HEK293 (cell line): ENCODE measurements around the gene PGPEP1.

ENCODE experiments used
- CTCF ChIA-PET: fragments of 350-600 bp; formaldehyde crosslinking; extraction: SDS; loops from one replicate; lab custom pipeline; 2021; ENCODE audit warnings: antibody characterized with exemption; lab: Yijun Ruan, JAX
- POLR2A ChIA-PET: fragments of 300-600 bp; formaldehyde crosslinking; extraction: SDS; loops from one replicate; lab custom pipeline; 2020; ENCODE audit warnings: antibody characterized with exemption, inconsistent platforms; lab: Yijun Ruan, JAX
- H3K27ac ChIP-seq: fragments of 200-500 bp; sonication (Bioruptor generic); 2 replicates; pipeline ENCODE4 v1.5.1; 2014; ENCODE audit warnings: low read depth, low read length, control low read depth, inconsistent platforms; ENCODE audit errors: extremely low read depth
- H3K36me3 ChIP-seq, 2 experiments: fragments of 200-500 bp in 1 of 2; sonication (Bioruptor generic) in 1 of 2; 1 replicate in 1 of 2; 2 replicates in 1 of 2; pipeline ENCODE4 v1.5.1; 2014 to 2017; ENCODE audit warnings: inconsistent platforms in 2 of 2, low read length in 2 of 2; ENCODE audit not compliant: control insufficient read depth in 2 of 2, insufficient read depth in 1 of 2
- H3K4me1 ChIP-seq: fragments of 200-500 bp; sonication (Bioruptor generic); 2 replicates; pipeline ENCODE4 v1.5.1; 2014; ENCODE audit warnings: mild to moderate bottlenecking, low read length, inconsistent platforms; ENCODE audit not compliant: control insufficient read depth, insufficient read depth
- H3K4me3 ChIP-seq: 2 replicates; pipeline ENCODE4 v1.5.1; 2011; ENCODE audit warnings: low read depth, mild to moderate bottlenecking, control low read depth, low read length, moderate library complexity
- H3K9me3 ChIP-seq: fragments of 200-500 bp; sonication (Bioruptor generic); 2 replicates; pipeline ENCODE4 v1.5.1; 2014; ENCODE audit warnings: low read depth, low read length, inconsistent platforms; ENCODE audit not compliant: control insufficient read depth, insufficient read depth
- BCL11B ChIP-seq: fragments of 450-650 bp; formaldehyde crosslinking; IDR thresholded peaks from 2 replicates; pipeline ENCODE4 v1.5.1; 2016; ENCODE audit warnings: low read depth, missing biosample characterization, missing genetic modification characterization
- CTCF ChIP-seq: fragments of 450-650 bp; formaldehyde crosslinking; IDR thresholded peaks from 2 replicates; pipeline ENCODE4 v1.5.1; 2016; ENCODE audit warnings: missing biosample characterization, missing genetic modification characterization
- GLI2 ChIP-seq: fragments of 450-650 bp; formaldehyde crosslinking; IDR thresholded peaks from 2 replicates; pipeline ENCODE4; 2017; ENCODE audit warnings: missing biosample characterization, missing genetic modification characterization, low read depth, borderline replicate concordance
- GLI4 ChIP-seq: fragments of 450-650 bp; formaldehyde crosslinking; IDR thresholded peaks from 2 replicates; pipeline ENCODE4 v1.5.1; 2016; ENCODE audit warnings: missing biosample characterization, missing genetic modification characterization
- GLIS1 ChIP-seq: fragments of 450-650 bp; formaldehyde crosslinking; IDR thresholded peaks from 2 replicates; pipeline ENCODE4 v1.5.1; 2016; ENCODE audit warnings: missing biosample characterization, missing genetic modification characterization
- HOXC10 ChIP-seq: sonication (generic); formaldehyde crosslinking; IDR thresholded peaks from 2 replicates; pipeline ENCODE4 v1.8.1; 2023; ENCODE audit warnings: mild to moderate bottlenecking, missing genetic modification reagents
- OSR2 ChIP-seq: fragments of 450-650 bp; formaldehyde crosslinking; IDR thresholded peaks from 2 replicates; pipeline ENCODE4 v1.5.1; 2016; ENCODE audit warnings: missing biosample characterization, missing genetic modification characterization
- SP2 ChIP-seq: fragments of 450-650 bp; formaldehyde crosslinking; IDR thresholded peaks from 2 replicates; pipeline ENCODE4 v1.5.1; 2016; ENCODE audit warnings: missing biosample characterization, missing genetic modification characterization
- ZNF174 ChIP-seq: fragments of 450-650 bp; formaldehyde crosslinking; IDR thresholded peaks from 2 replicates; pipeline ENCODE4 v1.5.0; 2017; ENCODE audit warnings: missing biosample characterization, mild to moderate bottlenecking, missing genetic modification characterization
- ZNF2 ChIP-seq: fragments of 450-650 bp; formaldehyde crosslinking; IDR thresholded peaks from 2 replicates; pipeline ENCODE4 v1.5.1; 2016; ENCODE audit warnings: missing biosample characterization, missing genetic modification characterization
- ZNF211 ChIP-seq: fragments of 450-650 bp; formaldehyde crosslinking; IDR thresholded peaks from 2 replicates; pipeline ENCODE4 v1.5.1; 2016; ENCODE audit warnings: low read depth, missing biosample characterization, missing genetic modification characterization
- ZNF391 ChIP-seq: fragments of 450-650 bp; formaldehyde crosslinking; IDR thresholded peaks from 2 replicates; pipeline ENCODE4 v1.5.1; 2016; ENCODE audit warnings: low read depth, missing biosample characterization, missing genetic modification characterization, borderline replicate concordance
- ZNF501 ChIP-seq: fragments of 450-650 bp; formaldehyde crosslinking; IDR thresholded peaks from 2 replicates; pipeline ENCODE4 v1.5.1; 2016; ENCODE audit warnings: missing biosample characterization, missing genetic modification characterization
- ZNF521 ChIP-seq: fragments of 450-650 bp; formaldehyde crosslinking; IDR thresholded peaks from 2 replicates; pipeline ENCODE4 v1.5.1; 2017; ENCODE audit warnings: missing biosample characterization, mild to moderate bottlenecking, missing genetic modification characterization
- ZNF529 ChIP-seq: fragments of 450-650 bp; formaldehyde crosslinking; IDR thresholded peaks from 2 replicates; pipeline ENCODE4 v1.5.1; 2017; ENCODE audit warnings: missing genetic modification characterization, missing biosample characterization; ENCODE audit not compliant: insufficient replicate concordance
- ZNF561 ChIP-seq: fragments of 450-650 bp; IDR thresholded peaks from 2 replicates; pipeline ENCODE4 v1.5.1; 2018; ENCODE audit warnings: missing biosample characterization, missing genetic modification characterization, borderline replicate concordance
- ZNF580 ChIP-seq: fragments of 450-650 bp; formaldehyde crosslinking; IDR thresholded peaks from 2 replicates; pipeline ENCODE4 v1.5.1; 2016; ENCODE audit warnings: missing biosample characterization, missing genetic modification characterization
- ZNF660 ChIP-seq: fragments of 450-650 bp; IDR thresholded peaks from 2 replicates; pipeline ENCODE4 v1.5.1; 2018; ENCODE audit warnings: missing biosample characterization, mild to moderate bottlenecking, missing genetic modification characterization
- ZNF707 ChIP-seq: fragments of 450-650 bp; formaldehyde crosslinking; IDR thresholded peaks from 2 replicates; pipeline ENCODE4 v1.5.1; 2016; ENCODE audit warnings: missing biosample characterization, missing genetic modification characterization
- TF ChIP-seq, protein P1 (sequence below): fragments of 450-650 bp; IDR thresholded peaks from 2 replicates; pipeline ENCODE4 v1.5.1; 2018; ENCODE audit warnings: missing biosample characterization, missing genetic modification characterization
- TF ChIP-seq, protein P2 (sequence below): fragments of 450-650 bp; formaldehyde crosslinking; IDR thresholded peaks from 2 replicates; pipeline ENCODE4 v1.5.1; 2016; ENCODE audit warnings: missing biosample characterization, missing genetic modification characterization, low read depth
- TF ChIP-seq, protein P3 (sequence below): fragments of 450-650 bp; formaldehyde crosslinking; IDR thresholded peaks from 2 replicates; pipeline ENCODE4 v1.5.1; 2016; ENCODE audit warnings: missing biosample characterization, missing genetic modification characterization, borderline replicate concordance
- TF ChIP-seq, protein P4 (sequence below): fragments of 450-650 bp; formaldehyde crosslinking; IDR thresholded peaks from 2 replicates; pipeline ENCODE4 v1.5.1; 2016; ENCODE audit warnings: missing biosample characterization, missing genetic modification characterization

Gene PGPEP1

DNA sequence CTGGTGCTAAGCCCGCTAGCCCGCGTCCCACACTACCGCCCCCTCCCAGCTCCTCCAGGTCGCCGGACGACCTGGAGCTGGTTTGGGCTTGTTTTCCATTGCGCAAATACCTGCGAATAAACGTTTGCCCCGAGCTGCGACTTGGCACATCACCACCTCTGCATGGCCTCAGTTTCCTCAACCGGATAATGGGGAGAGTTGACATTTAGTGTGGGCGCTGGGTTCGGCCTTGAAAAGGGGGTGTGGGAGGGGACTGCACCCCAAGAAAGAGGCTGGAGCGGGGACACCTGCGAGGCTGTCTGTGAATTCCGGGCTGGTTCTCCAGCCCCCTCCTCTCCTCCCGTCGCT is 48.0 kb upstream of the PGPEP1 start (continued):
- TF ChIP-seq, protein P1, sequence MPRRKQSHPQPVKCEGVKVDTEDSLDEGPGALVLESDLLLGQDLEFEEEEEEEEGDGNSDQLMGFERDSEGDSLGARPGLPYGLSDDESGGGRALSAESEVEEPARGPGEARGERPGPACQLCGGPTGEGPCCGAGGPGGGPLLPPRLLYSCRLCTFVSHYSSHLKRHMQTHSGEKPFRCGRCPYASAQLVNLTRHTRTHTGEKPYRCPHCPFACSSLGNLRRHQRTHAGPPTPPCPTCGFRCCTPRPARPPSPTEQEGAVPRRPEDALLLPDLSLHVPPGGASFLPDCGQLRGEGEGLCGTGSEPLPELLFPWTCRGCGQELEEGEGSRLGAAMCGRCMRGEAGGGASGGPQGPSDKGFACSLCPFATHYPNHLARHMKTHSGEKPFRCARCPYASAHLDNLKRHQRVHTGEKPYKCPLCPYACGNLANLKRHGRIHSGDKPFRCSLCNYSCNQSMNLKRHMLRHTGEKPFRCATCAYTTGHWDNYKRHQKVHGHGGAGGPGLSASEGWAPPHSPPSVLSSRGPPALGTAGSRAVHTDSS (tag by site-specific recombination), result no peak
- TF ChIP-seq HOXC10 (CRISPR knock-in tag), result no peak
- TF ChIP-seq, protein P2, sequence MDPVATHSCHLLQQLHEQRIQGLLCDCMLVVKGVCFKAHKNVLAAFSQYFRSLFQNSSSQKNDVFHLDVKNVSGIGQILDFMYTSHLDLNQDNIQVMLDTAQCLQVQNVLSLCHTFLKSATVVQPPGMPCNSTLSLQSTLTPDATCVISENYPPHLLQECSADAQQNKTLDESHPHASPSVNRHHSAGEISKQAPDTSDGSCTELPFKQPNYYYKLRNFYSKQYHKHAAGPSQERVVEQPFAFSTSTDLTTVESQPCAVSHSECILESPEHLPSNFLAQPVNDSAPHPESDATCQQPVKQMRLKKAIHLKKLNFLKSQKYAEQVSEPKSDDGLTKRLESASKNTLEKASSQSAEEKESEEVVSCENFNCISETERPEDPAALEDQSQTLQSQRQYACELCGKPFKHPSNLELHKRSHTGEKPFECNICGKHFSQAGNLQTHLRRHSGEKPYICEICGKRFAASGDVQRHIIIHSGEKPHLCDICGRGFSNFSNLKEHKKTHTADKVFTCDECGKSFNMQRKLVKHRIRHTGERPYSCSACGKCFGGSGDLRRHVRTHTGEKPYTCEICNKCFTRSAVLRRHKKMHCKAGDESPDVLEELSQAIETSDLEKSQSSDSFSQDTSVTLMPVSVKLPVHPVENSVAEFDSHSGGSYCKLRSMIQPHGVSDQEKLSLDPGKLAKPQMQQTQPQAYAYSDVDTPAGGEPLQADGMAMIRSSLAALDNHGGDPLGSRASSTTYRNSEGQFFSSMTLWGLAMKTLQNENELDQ, result no peak
- TF ChIP-seq ZNF707, result no peak
- TF ChIP-seq ZNF529 (tag by site-specific recombination), result no peak

- ChIA-PET POLR2A (interaction anchor here (0.6 to 3.6 kb wide), 12 partner anchors 9 to 904 kb away, joined by 3 to 184 read pairs (median 6); partner anchors contain the start of genes JUND and LSM4), CTCF (interaction anchor here (0.6 to 2.8 kb wide), 8 partner anchors 9 to 96 kb away, joined by 3 to 22 read pairs (median 6); partner anchors contain the start of gene JUND)
- H3K27ac ChIP-seq, result peak overlapping the region; percentile 58; the same call in 1 of the 2 replicates
- peaks cover 2% of the 10 kb centered on the region; the same call in 1 of the 2 replicates for H3K4me1 ChIP-seq
- H3K36me3 ChIP-seq, result no peaks in the 10 kb centered on the region
- peak overlapping the region; percentile 49 for H3K4me3 ChIP-seq
- H3K9me3 ChIP-seq, result no peaks in the 10 kb centered on the region
- TF ChIP-seq ZNF521 (tag by site-specific recombination) (no peak), ZNF660 (tag by site-specific recombination) (no peak), ZNF211 (tag by site-specific recombination) (no peak), SP2 (tag by site-specific recombination) (peak; percentile 68), OSR2 (tag by site-specific recombination) (no peak), GLI2 (tag by site-specific recombination) (no peak), ZNF174 (tag by site-specific recombination) (no peak), ZNF501 (no peak), GLIS1 (tag by site-specific recombination) (peak; percentile 71), BCL11B (tag by site-specific recombination) (no peak), ZNF580 (tag by site-specific recombination) (peak; percentile 19; the same call in 1 of the 2 replicates), GLI4 (tag by site-specific recombination) (no peak), ZNF561 (no peak), ZNF391 (tag by site-specific recombination) (0 out of 2 replicates have a peak, but pooled peaks have one; percentile 11), CTCF (tag by site-specific recombination) (no peak), ZNF2 (tag by site-specific recombination) (no peak)
- TF ChIP-seq, protein P3, sequence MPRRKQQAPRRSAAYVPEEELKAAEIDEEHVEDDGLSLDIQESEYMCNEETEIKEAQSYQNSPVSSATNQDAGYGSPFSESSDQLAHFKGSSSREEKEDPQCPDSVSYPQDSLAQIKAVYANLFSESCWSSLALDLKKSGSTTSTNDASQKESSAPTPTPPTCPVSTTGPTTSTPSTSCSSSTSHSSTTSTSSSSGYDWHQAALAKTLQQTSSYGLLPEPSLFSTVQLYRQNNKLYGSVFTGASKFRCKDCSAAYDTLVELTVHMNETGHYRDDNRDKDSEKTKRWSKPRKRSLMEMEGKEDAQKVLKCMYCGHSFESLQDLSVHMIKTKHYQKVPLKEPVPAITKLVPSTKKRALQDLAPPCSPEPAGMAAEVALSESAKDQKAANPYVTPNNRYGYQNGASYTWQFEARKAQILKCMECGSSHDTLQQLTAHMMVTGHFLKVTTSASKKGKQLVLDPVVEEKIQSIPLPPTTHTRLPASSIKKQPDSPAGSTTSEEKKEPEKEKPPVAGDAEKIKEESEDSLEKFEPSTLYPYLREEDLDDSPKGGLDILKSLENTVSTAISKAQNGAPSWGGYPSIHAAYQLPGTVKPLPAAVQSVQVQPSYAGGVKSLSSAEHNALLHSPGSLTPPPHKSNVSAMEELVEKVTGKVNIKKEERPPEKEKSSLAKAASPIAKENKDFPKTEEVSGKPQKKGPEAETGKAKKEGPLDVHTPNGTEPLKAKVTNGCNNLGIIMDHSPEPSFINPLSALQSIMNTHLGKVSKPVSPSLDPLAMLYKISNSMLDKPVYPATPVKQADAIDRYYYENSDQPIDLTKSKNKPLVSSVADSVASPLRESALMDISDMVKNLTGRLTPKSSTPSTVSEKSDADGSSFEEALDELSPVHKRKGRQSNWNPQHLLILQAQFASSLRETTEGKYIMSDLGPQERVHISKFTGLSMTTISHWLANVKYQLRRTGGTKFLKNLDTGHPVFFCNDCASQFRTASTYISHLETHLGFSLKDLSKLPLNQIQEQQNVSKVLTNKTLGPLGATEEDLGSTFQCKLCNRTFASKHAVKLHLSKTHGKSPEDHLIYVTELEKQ (tag by site-specific recombination), result no peak
- TF ChIP-seq, protein P4, sequence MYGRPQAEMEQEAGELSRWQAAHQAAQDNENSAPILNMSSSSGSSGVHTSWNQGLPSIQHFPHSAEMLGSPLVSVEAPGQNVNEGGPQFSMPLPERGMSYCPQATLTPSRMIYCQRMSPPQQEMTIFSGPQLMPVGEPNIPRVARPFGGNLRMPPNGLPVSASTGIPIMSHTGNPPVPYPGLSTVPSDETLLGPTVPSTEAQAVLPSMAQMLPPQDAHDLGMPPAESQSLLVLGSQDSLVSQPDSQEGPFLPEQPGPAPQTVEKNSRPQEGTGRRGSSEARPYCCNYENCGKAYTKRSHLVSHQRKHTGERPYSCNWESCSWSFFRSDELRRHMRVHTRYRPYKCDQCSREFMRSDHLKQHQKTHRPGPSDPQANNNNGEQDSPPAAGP (tag by site-specific recombination), result peak; percentile 36; the same call in 1 of the 2 replicates
These were observed 47.4 kb upstream of the PGPEP1 start for GRCh38 chr19:18292810-18293641.
